Activated CD4-positive, alpha-beta T cell treated with anti-CD3 and anti-CD28 coated beads, Interleukin-10, Interleukin-2, amounts not matched to agents 100 ng/mL and 50 ng/mL, durations not matched to agents 16 hours and 8 hours (primary cell): ENCODE measurements around the gene KRTAP29-1.
"Not testable (repeated sequence)": the region's sequence is repeated elsewhere in the genome, so short reads cannot be mapped to it uniquely, and the experiment has no call there.

Experiments
- DNase-seq: peaks from one replicate; pipeline ENCODE4 v3.0.0-alpha.2; 2020

The KRTAP29-1 gene, protein sequence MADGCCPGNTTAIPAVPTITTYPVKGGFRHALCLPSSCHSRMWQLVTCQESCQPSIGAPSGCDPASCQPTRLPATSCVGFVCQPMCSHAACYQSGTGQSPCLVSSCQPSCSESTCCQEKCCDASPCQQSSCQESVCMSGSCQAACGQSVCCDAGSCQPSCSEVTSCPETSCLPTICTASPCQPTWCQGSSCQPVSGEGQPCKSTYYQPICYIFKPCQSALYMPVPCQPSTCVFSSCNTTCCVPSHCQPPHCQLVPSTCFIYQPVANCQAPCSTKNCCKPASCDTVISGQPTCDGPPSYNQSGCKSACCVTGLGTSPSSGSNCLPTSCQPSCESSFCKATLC

DNA sequence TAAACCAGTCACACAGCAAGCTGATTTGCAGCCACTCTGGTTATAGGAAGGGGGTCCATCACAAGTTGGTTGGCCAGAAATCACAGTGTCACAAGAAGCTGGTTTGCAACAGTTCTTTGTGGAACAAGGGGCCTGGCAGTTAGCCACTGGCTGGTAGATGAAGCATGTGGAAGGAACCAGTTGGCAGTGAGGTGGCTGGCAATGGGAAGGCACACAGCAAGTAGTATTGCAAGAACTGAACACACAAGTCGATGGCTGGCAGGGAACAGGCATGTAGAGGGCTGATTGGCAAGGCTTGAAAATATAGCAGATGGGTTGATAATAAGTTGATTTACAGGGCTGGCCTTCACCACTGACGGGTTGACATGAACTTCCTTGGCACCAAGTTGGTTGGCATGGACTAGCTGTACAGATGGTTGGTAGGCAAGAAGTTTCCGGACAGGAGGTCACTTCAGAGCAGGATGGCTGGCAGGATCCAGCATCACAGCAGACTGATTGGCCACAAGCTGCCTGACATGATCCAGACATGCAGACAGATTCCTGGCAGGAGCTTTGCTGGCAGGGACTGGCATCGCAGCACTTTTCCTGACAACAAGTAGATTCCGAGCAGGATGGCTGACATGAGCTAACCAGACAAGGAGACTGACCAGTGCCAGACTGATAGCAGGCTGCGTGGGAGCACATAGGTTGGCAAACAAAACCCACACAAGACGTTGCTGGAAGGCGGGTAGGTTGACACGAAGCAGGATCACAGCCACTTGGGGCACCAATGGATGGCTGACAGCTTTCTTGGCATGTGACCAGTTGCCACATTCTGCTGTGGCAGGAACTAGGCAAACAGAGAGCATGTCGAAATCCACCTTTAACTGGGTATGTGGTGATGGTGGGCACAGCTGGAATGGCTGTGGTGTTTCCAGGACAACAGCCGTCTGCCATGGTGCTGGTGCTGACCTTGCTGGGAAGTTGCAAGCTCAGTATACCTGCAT, at the start of gene KRTAP29-1:
KRTAP29-1 (minus strand) TSS at position 936 of the 986 bp plus-strand sequence; CDS start at position 936, 0 bp downstream.
- DNase-seq = no peak

DNA sequence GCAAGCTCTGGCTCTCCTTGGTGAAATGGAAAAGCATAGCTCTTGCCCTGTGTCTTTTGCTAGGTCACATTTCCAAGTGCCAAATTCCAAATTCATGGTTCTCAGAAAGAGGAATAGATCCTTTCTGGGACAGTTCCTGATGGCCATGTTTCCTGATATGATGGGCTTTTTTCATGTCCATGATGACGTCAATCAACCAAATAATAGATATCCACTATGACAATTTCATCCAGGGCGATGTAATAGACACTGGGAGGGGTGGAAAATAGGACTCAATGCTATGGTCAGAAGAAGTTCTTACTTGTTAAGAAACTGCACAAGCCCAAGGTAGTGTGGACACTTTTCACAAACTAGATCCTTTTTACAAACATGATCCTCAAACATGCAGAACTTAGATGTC, 48.5 kb upstream of the KRTAP29-1 start:
- DNase-seq = no peak

DNA sequence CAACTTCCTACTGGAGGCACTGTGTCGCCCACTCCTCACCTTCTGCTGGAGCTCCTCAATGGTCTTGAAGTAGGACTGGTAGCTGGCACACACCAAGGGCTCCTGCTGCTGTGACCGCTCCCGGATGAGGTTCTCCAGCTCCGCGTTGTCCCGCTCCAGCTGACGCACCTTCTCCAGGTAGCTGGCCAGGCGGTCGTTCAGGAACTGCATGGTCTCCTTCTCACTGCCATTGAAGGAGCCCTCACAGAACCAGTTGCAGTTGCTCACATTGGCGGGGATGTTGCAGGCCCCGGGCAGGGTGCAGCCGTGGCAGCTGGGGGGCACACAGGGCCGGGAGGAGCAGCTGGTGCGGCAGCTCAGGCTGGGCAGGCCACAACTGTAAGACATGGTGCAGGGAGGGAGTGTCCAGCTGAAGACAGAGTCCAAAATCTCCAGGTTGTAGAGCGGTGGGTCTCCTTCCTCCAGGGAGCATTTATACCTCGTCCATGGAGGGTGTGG, 47.8 kb upstream of the KRTAP29-1 start, which contains the start of gene KRT33A:
KRT33A (minus strand) TSS at position 448 of the 498 bp plus-strand sequence; CDS start at position 387, 61 bp downstream.
- DNase-seq = not testable (repeated sequence)

DNA sequence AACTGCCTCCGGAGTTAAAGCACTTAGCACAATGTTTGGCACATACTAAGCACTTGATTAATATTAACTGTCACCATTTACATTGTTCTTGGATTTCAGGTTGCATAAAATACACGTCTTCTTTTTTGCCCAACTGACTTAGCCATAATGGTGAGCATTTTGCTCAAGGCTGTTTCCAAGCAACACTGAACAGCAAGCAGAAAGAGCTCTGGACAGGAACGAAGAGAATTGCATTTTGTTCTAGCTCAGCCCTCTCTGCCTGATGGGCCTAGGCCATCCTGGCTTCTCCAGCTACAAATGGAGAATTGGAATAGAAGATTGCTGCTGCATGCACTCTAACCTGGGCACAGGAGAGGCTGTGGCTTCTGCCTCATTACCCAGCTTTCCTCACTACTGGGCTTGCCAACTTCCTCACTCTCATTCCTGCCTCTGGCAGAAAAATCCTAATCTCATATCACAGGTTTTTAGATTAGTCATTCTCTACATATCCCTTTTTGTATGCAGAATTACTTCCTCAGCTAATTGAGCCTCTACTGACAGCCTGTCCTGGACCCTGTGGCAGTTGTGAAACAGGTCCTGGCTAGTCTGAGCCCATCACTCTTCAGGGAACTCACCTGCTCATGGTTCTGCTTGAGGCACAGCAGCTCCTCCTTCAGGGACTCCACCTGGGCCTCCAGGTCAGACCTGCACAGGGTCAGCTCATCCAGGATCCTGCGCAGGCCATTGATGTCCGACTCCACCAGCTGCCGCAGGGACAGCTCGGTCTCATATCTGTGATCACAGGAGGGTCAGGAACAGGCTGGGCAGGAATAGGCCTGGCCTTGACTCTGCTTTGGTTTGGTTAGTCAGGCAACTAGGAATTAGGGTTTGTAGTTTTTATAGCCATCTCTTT, 45.5 kb upstream of the KRTAP29-1 start:
- DNase-seq = no peak

DNA sequence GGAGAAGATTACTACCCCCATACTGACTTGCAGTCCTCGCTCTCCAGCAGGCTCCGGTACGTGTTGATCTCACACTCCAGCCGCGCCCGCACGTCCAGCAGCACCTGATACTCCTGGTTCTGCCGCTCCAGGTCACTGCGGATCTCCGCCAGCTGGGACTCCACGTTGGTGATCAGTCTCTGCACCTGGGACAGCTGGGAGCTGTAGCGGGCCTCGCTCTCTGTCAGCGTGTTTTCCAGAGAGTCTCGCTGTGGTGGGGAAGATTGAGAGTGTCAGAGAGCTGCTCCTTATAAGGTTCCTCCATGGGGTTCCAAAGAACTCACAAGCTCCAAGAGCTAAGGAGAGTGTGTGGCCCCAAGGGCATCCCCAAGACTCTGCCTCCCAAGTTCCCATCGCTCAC, 43.8 kb upstream of the KRTAP29-1 start:
- DNase-seq = not testable (repeated sequence)

DNA sequence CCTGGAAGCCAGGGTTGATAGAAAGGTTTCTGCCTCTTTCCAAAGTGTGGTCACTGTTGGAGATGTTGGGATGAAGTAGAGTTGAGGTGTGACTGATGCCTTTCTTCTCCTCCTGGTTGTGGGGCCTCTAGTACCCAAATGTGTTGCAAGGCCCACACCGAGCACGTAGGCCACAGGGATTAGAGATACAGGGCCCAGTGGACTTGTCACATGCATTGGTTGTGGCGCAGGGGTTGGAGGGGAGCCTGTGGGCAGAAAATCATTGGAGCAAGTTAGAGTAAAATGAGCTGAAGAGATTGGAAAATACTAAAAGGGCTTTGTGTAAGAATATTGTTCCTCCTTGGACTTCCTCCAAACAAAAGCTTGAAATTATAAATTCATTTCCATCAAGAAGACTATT, 43.3 kb upstream of the KRTAP29-1 start:
- DNase-seq = no peak

DNA sequence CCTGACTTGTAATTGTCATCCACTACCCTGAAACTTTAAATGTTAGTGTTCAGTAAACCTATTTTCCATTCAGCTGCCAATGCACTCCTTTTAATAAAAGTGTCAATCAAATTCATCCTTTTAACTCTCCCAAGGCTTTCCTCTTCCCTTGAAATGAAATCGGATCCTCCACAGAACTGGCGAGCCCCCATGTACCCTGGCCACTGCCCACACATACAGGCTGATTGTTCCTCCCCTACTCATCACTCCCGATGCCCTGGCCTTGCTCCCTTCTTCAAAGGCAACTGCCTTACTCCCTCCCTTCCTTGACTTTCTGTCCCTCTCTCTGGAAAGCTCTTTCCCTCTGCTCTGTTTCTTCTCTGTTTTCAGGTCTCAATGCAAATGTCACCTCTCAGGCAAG, 40.4 kb upstream of the KRTAP29-1 start:
- no peak for DNase-seq

DNA sequence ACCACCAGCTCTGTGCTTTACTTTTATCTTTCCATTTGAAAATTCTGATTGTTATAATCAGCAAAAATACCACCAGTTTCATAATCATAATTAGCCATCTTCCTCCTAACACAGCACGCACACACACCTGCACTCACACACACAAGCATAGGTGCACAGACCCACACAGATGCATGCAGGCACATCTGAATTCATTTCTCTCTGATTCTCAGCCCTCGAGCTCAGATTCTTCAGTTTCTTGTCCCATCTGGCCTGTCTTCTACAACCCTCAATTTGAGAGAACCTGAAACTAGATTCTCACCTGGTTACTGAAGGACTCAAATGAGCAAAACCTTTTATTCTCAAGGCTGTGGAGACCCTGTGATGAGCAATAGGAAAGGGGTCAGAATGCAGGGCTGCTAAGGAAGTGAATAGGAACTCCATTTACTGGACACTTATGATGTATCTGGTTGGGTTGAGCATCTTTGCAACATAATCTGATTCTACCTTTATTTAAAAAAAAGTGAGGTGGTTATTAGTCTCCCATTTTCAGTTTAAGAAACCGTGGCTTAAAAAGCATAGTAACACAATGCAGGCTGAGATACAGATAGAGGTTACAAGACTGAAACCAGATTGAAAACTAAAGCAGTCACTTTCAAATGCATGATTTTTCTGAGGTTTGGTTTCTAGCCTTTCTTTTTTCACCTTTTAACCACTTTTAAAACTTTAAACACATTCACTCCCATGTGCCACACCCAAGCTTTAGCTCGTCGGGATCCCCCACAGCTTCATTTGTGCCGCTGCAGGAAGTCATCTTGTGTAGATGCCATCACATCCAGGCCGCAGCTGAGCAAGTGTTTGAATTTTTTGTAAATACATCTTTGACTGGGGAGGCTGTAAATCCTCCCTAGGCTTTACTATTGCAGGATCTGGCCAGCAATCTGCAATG, 38.5 kb upstream of the KRTAP29-1 start:
- peak; percentile 59 for DNase-seq

DNA sequence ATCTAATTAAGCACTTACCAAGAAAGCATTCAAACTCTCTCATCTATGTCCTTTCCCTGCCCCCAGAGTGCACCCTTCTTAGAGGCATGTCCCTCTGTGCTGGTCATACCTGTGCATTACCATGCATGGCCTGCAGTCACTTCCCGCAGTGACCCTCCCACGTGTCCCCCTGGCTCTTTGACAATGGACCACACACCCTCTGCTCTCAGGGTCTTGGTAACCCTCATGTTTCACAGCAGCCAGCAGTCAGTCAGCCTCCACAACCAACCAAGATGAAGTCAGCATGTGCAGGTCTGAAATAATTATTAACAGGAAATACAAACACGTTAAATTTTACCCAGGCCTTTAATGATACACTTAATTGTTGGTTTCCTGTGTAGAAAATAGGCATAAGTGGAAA, 37.8 kb upstream of the KRTAP29-1 start:
- DNase-seq = no peak

DNA sequence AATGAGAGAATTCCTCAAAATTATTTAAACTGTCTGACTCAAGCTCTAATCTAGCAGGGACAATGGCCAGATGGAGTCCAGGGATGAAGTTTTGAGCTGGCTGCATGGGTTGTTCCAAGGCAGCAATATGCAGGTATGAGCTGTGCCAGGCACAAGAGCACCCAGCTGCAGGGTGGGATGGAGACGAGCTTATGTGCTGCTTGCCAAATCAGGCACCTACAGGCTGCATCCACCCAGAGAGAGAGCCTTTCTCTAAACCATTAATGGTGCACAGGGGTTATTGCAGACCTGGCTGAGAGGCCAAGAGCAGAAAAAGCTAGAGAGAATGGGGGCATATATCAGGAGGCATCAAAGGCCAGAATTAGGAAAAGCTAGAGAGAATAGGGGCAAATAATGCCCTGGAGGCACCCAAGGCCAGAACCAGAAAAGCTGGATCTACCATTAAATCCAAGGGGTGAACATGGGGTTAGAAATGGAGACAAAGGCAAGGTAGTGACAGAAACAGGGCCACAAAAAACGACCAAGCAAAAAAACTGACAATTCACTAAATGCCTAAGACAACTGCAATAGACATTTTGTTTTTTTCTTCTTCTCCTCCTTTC, 37.0 kb upstream of the KRTAP29-1 start:
- no peak for DNase-seq

DNA sequence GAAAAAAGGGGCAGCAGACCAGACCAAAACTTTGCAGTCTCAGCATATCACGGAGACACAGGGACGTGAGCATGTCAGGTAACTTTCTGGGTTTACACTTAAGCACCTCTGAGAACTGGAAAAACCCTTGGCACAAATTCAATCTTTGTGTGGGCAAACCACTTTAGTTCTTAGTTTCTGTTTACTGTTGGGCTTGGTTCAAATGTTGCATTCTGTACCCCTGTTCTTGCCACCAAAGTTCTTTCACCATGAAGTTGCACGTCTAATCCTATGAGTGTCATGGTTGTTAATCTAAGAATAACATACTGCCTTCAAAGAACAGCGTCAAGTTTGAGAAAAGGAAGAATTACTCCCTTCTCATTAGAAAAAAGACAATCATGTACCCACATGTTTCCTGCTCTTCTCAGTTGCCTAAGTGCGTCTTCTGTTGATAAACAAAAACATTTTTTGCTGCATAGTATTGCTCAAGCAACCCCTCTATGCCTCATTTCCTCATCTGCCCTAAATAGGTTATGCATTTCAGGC, 36.4 kb upstream of the KRTAP29-1 start:
- peak; percentile 46 for DNase-seq

DNA sequence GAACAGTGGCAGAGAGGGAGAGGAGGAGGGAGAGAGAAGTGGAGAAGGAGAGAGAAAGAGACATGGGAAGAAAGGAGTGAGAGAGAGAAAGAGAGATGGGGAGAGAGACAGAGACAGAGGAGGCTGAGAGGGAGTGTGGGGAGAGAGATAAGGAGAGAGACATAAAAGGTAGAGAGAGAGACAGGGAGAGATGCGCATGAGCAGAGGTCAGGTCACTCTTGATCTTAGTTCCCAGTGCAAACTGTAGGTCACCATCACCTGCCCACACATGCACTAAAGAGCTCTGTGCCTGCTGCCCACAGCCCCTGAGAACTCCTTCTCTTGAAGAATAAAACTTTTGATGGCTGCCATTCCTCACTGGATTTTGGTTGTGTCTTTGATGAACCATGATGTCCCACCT, 33.1 kb upstream of the KRTAP29-1 start:
- no peak for DNase-seq

DNA sequence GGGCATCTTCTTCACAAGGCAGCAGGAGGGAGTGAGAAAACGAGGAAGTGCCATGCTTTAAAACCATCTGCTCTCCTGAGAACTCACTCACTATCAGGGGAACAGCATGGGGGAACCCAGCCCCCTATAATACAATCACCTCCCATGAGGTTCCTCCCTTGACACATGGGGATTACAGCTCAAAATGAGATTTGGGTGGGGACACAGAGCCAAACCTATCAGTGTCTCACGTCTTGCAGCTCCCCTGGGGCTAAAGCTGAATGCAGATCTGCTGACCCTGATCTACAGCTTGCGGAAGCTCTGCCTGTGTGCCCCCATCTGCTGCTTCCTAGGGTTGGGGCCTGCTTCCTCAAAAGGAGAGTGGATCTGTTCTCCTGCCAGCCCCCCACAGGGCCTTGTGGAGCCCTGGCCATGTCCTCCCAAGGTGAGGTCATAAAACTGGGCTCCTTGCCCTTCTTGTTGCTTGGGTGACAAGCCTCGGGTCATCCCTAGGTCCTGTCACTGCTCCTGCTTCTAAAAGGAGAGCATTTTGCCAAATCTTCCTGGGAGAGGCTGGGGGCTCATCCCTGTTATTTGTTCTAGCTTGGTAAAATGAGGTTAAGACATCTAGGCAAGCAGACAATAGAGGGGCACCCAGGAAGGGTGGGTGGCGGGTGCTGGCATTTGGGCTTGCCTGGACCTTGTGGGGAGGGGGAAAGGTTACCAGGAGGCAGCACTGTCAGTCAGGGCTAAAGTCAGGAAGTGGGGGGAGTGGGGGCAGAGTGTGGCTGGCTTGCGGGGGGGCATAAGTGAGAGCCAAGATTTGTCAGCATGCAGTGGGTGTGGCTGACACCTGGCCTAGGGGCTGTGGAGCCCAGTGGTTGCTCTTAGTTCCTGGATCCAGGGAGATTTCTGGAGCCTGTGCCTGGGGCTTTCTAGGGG, 32.0 kb upstream of the KRTAP29-1 start:
- DNase-seq = no peak

DNA sequence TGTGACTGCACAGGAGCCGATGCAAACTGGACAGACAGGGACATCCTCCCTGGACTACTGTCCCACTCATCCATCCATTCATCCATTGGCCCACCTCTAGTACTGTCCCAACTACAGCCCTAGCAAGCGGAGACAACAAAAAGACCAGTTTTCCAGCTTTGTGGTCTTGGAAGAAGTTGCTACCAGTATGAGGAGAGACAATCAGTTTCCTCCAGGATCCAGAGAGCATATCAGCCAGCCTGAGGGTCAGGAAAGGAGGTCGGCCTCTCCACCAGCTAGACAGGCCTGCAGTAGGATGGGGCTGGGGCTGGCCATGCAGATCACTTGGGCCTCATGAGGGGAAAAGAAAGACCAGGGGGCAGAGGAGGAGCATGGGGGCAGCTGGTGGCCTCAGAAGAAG, 31.2 kb upstream of the KRTAP29-1 start:
- DNase-seq = no peak

DNA sequence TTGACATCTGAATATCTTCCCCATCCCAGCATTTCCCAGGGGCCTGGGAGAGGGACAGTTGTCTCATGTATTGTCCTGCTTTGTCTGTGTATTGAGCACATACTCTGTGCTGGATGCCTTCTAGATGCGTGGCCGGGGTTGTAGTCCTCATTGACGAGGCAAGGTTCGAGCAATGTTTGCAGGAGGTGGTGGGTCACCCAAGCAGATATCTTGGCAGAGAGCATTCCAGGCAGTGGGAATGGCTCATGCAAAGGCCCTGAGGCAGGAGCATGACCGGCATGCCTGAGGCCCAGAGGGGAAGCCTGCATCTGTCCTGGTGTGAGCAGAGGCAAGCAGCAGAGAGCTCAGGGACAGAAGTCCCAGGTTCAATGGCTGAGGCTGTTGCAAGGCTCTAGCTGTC, 30.4 kb upstream of the KRTAP29-1 start:
- no peak for DNase-seq

DNA sequence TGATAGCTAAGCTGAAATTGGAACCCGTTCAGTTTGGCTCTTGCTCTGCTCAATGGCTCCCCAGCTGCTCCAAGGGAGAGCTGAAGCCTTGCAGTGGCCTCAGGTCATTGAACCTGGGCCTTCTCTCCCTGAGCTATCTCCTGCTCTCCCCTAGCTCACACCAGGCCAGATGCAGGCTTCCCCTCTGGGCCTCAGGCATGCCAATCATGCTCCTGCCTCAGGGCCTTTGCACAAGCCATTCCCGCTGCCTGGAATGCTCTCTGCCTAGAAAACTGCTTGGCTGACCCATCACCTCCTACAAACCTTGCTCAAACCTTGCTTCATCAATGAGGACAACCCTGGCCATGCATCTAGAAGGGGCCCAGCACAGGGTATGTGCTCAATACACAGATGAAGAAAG, 29.6 kb upstream of the KRTAP29-1 start:
- DNase-seq = no peak

DNA sequence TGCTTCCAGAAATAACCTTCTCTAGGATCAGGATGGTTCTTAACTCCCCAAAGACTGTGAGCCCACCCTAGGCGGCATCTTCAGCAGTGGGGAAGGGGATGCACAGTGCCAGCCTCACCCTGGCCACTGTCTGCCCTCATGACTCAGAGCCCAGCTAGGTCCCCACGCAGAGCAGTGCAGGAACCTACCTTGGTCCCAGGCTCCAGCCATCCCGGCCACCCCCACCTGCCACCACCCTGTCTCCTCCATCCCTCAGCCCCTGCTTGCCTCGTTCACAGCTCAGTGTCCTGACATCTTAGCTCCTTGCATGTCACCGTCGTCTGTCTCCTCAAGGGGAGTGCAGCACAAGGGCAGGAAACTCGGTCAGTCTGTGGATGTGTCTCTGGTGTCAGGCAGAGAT, 29.0 kb upstream of the KRTAP29-1 start:
- DNase-seq = no peak

DNA sequence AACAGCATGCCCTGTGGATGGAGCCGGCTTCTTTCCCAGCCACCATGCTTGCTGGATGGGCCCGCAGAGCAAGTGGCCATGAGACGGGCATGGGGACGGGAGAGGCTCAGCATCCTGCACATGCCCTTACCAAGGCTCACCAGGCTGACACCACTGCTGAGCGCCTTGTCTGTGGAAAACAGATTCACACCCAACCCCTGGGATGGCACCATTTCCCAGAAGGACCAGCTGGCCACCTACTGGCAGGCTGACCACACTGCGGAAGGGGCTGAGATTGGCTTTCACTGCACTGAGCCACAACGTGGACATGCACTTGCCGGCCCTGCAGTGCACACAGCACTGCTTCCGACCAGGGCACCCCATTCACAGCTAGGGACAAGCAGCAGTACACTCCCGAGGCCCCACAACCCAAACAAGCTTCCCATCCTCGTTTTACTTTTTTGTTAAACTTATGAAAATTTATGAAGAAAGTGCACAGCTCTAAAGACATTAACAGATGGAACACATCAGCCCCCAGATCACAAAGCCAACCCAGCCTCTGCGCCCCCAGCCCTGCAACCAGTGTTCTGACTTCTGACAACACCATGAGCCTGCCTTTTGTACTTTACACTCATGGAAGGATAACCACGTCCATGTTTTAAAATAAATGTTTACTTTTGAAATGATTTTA, 26.8 kb upstream of the KRTAP29-1 start:
- peak; percentile 39 for DNase-seq

DNA sequence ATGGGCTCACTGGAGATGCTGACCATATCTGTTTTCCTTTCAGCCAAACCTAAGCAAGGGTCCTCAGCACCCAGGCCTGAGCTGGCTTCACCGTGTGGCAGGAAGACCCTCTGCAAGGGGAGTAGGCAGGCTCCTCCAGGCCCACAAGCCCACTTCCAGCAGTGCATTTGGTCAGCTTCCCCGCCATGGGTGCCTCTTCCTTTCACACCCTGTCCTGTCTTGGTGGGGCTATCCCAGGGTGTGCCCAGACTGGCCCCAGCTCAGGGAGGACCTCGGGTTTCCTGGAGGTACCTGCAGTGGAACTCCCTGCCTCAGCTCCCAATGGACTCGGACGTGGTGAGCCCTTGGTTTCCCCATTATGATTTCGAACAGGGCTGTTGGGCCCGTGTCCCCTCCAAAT, 25.6 kb upstream of the KRTAP29-1 start:
- no peak for DNase-seq
